NCI-H2196 treated with DMSO at 0.1 percent for 48 hours (cell line): ENCODE data around the gene WNT3.
A peak's percentile ranks its signal among the peaks of the same experiment; 100 is the strongest.
"Not testable (repeated sequence)": the region's sequence is repeated elsewhere in the genome, so short reads cannot be mapped to it uniquely, and the experiment has no call there.

Source experiments
- DNase-seq: peaks from one replicate; lab custom pipeline; 2025; ENCODE audit not compliant: unreplicated experiment; lab: John Stamatoyannopoulos, UW

Gene WNT3

GRCh38 chr17:46768540-46768870 is 50.0 kb downstream of the WNT3 start:
- no peak for DNase-seq

- no peak for DNase-seq
Observed at GRCh38 chr17:46766493-46767491, 51.7 kb downstream of the WNT3 start.

GRCh38 chr17:46765453-46765852 is 53.0 kb downstream of the WNT3 start:
- no peak for DNase-seq

- peak; percentile 47 for DNase-seq
Observed at GRCh38 chr17:46764709-46765401, 53.6 kb downstream of the WNT3 start.

- no peak for DNase-seq
Observed at GRCh38 chr17:46764000-46764708, 54.3 kb downstream of the WNT3 start.

GRCh38 chr17:46763416-46763815 is 55.1 kb downstream of the WNT3 start:
- no peak for DNase-seq

GRCh38 chr17:46759141-46759540 is 59.4 kb downstream of the WNT3 start:
- DNase-seq = no peak

GRCh38 chr17:46758614-46759013 is 59.9 kb downstream of the WNT3 start:
- no peak for DNase-seq

GRCh38 chr17:46757588-46757987 is 60.9 kb downstream of the WNT3 start:
- not testable (repeated sequence) for DNase-seq

- DNase-seq = no peak
Observed at GRCh38 chr17:46756861-46757260, 61.6 kb downstream of the WNT3 start.

- no peak for DNase-seq
Observed at GRCh38 chr17:46756081-46756735, 62.3 kb downstream of the WNT3 start.

- no peak for DNase-seq
Observed at GRCh38 chr17:46753776-46754175, 64.7 kb downstream of the WNT3 start.

GRCh38 chr17:46751425-46751824 is 67.1 kb downstream of the WNT3 start:
- DNase-seq = no peak

GRCh38 chr17:46745376-46745775 is 73.1 kb downstream of the WNT3 start:
- DNase-seq = no peak

- no peak for DNase-seq
Observed at GRCh38 chr17:46744441-46744840, 74.1 kb downstream of the WNT3 start.

- DNase-seq = no peak
Observed at GRCh38 chr17:46742565-46743270, 75.8 kb downstream of the WNT3 start.

GRCh38 chr17:46741122-46741730 is 77.3 kb downstream of the WNT3 start:
- no peak for DNase-seq

GRCh38 chr17:46739982-46740381 is 78.5 kb downstream of the WNT3 start:
- no peak for DNase-seq

- no peak for DNase-seq
Observed at GRCh38 chr17:46738544-46738943, 79.9 kb downstream of the WNT3 start.

GRCh38 chr17:46737326-46737725 is 81.2 kb downstream of the WNT3 start:
- DNase-seq = no peak
